Osteoblast (primary cell): Measurements from ENCODE around the gene PLPP4. TPM values are rescaled to one million over a fixed set of nuclear protein-coding genes. Genes with fewer than 3 reads are reported as not detected.

ENCODE experiments used
- DNase-seq: peaks from one replicate; pipeline ENCODE4 v3.0.0; 2011; ENCODE audit warnings: low spot score, mixed read lengths; ENCODE audit not compliant: insufficient read length; ENCODE audit errors: missing footprints
- H2AFZ ChIP-seq: 2 replicates; pipeline ENCODE4 v1.6.0; 2011; ENCODE audit warnings: mild to moderate bottlenecking, low read length
- H3K27ac ChIP-seq: 2 replicates; pipeline ENCODE4 v1.5.1; 2011; ENCODE audit warnings: mild to moderate bottlenecking, low read depth, low read length, moderate library complexity
- H3K27me3 ChIP-seq: 2 replicates; pipeline ENCODE4 v1.6.0; 2012; ENCODE audit warnings: mild to moderate bottlenecking, control low read depth, inconsistent platforms, low read length, moderate library complexity; ENCODE audit not compliant: insufficient read depth
- H3K36me3 ChIP-seq: 2 replicates; pipeline ENCODE4 v1.5.1; 2011; ENCODE audit warnings: mild to moderate bottlenecking, low read length, control low read depth, moderate library complexity; ENCODE audit not compliant: insufficient read depth
- H3K4me1 ChIP-seq: 2 replicates; pipeline ENCODE4 v1.5.1; 2011; ENCODE audit warnings: mild to moderate bottlenecking, low read length, control low read depth, moderate library complexity; ENCODE audit not compliant: insufficient read depth
- H3K4me2 ChIP-seq: 2 replicates; pipeline ENCODE4 v1.6.0; 2011; ENCODE audit warnings: mild to moderate bottlenecking, low read length; ENCODE audit not compliant: insufficient read depth
- H3K4me3 ChIP-seq: fragments of 200-600 bp; sonication (generic); 3 replicates; pipeline ENCODE4 v1.5.1; 2012; ENCODE audit warnings: mild to moderate bottlenecking, low read length, inconsistent platforms; ENCODE audit not compliant: insufficient read depth
- H3K79me2 ChIP-seq: 2 replicates; pipeline ENCODE4 v1.6.0; 2012; ENCODE audit warnings: mild to moderate bottlenecking, low read length, control low read depth, inconsistent platforms; ENCODE audit not compliant: insufficient read depth
- H3K9me3 ChIP-seq: 2 replicates; pipeline ENCODE4 v1.5.1; 2011; ENCODE audit warnings: low read depth, low read length, control low read depth
- H4K20me1 ChIP-seq: 2 replicates; pipeline ENCODE4 v1.6.0; 2012; ENCODE audit warnings: mild to moderate bottlenecking, low read length, control low read depth; ENCODE audit not compliant: insufficient read depth
- CTCF ChIP-seq: IDR thresholded peaks from 2 replicates; pipeline ENCODE4 v1.5.1; 2011; ENCODE audit warnings: mild to moderate bottlenecking, low read depth, low read length, moderate library complexity; ENCODE audit errors: extremely low read depth
- total RNA-seq: library from RNA; depleted of rRNA; stranded (reverse); fragments of >200 nt; gene quantifications from 2 replicates; pipeline ENCODE4 v1.2.3, GENCODE V29; 2012

Gene PLPP4
- total RNA-seq, 1 donor: 8.0 TPM

- H3K4me2 ChIP-seq: no peak overlapping the region
- no peak for DNase-seq
- no peaks in the 10 kb centered on the region for H3K36me3 ChIP-seq
- H2AFZ ChIP-seq: no peak overlapping the region
- no peaks in the 10 kb centered on the region for H3K4me1 ChIP-seq
- H3K9me3 ChIP-seq: no peaks in the 10 kb centered on the region
- TF ChIP-seq CTCF: no peak
- H3K27ac ChIP-seq: no peak overlapping the region
- H3K27me3 ChIP-seq: no peaks in the 10 kb centered on the region
- no peaks in the 10 kb centered on the region for H3K79me2 ChIP-seq
- no peaks in the 10 kb centered on the region for H4K20me1 ChIP-seq
- H3K4me3 ChIP-seq: no peak overlapping the region
Observed at GRCh38 chr10:120527691-120528090, 70.7 kb downstream of the PLPP4 start.

- Histone ChIP-seq H3K27me3 (no peaks in the 10 kb centered on the region), H2AFZ (no peak overlapping the region), H3K4me1 (no peaks in the 10 kb centered on the region), H3K9me3 (no peaks in the 10 kb centered on the region), H3K4me3 (no peak overlapping the region), H3K27ac (no peak overlapping the region), H3K36me3 (no peaks in the 10 kb centered on the region), H3K4me2 (no peak overlapping the region), H4K20me1 (no peaks in the 10 kb centered on the region), H3K79me2 (no peaks in the 10 kb centered on the region)
- no peak for DNase-seq
- TF ChIP-seq CTCF: no peak
Observed at GRCh38 chr10:120530699-120531098, 73.7 kb downstream of the PLPP4 start.

GRCh38 chr10:120538091-120538490 is 81.1 kb downstream of the PLPP4 start:
- no peaks in the 10 kb centered on the region for H3K9me3 ChIP-seq
- no peak overlapping the region for H3K27ac ChIP-seq
- no peak for TF ChIP-seq CTCF
- H4K20me1 ChIP-seq: no peaks in the 10 kb centered on the region
- no peak overlapping the region for H2AFZ ChIP-seq
- no peak overlapping the region for H3K4me3 ChIP-seq
- H3K79me2 ChIP-seq: no peaks in the 10 kb centered on the region
- no peaks in the 10 kb centered on the region for H3K27me3 ChIP-seq
- H3K36me3 ChIP-seq: no peaks in the 10 kb centered on the region
- DNase-seq: no peak
- H3K4me2 ChIP-seq: no peak overlapping the region
- no peaks in the 10 kb centered on the region for H3K4me1 ChIP-seq

GRCh38 chr10:120539076-120539475 is 82.0 kb downstream of the PLPP4 start:
- Histone ChIP-seq H2AFZ (no peak overlapping the region), H3K4me1 (no peaks in the 10 kb centered on the region), H3K79me2 (no peaks in the 10 kb centered on the region), H3K4me3 (no peak overlapping the region), H4K20me1 (no peaks in the 10 kb centered on the region), H3K4me2 (no peak overlapping the region), H3K27me3 (no peaks in the 10 kb centered on the region), H3K27ac (no peak overlapping the region), H3K36me3 (no peaks in the 10 kb centered on the region), H3K9me3 (no peaks in the 10 kb centered on the region)
- no peak for DNase-seq
- TF ChIP-seq CTCF: no peak
